Adrenal gland (tissue), 12 donors: ENCODE data around the gene JOSD2. TPM values are rescaled to one million over a fixed set of nuclear protein-coding genes. Genes with fewer than 3 reads are reported as not detected.

ENCODE experiments used
- DNase-seq, 7 donors: peaks; one replicate each; pipeline ENCODE4 v3.0.0-alpha.2; 2019 to 2020
- H3K27ac ChIP-seq, 5 donors: fragments of 200-600 bp; sonication (generic) in 4 of 5; 1 replicate in 3 of 5; 2 replicates in 2 of 5; pipeline versions ENCODE4 v1.5.1 to v1.8.0; 2016 to 2020; ENCODE audit warnings: mild to moderate bottlenecking in 1 of 5
- H3K27me3 ChIP-seq: fragments of 200-600 bp; 2 replicates; pipeline ENCODE4 v1.8.0; 2021
- H3K36me3 ChIP-seq, 2 donors: fragments of 200-600 bp; replicated peaks in 1 of 2; 1 replicate in 1 of 2; 2 replicates in 1 of 2; pipeline versions ENCODE4 v1.5.1 to v1.8.0; 2018 to 2022
- H3K4me1 ChIP-seq, 2 donors: fragments of 200-600 bp; replicated peaks in 1 of 2; 1 replicate in 1 of 2; 2 replicates in 1 of 2; pipeline versions ENCODE4 v1.5.1 to v1.8.0; 2018 to 2021
- H3K4me3 ChIP-seq, 4 donors: fragments of 200-600 bp; sonication (generic) in 3 of 4; one replicate each; pipeline ENCODE4 v1.5.1; 2016 to 2018
- H3K9me3 ChIP-seq, 3 donors: fragments of 200-600 bp; sonication (generic) in 1 of 3; replicated peaks in 1 of 3; 1 replicate in 2 of 3; 2 replicates in 1 of 3; pipeline versions ENCODE4 v1.5.1 to v1.8.0; 2016 to 2021
- CTCF ChIP-seq, 6 experiments: fragments of 450-650 bp in 4 of 6; fragments of 200-600 bp in 2 of 6; sonication (generic) in 1 of 6; IDR thresholded peaks; 1 replicate in 5 of 6; 2 replicates in 1 of 6; pipeline versions ENCODE4 v1.5.1 to v1.8.0; 2016 to 2021; ENCODE audit warnings: antibody characterized with exemption in 6 of 6, mild to moderate bottlenecking in 2 of 6, moderate library complexity in 1 of 6
- POLR2A ChIP-seq, 2 donors: fragments of 450-650 bp; IDR thresholded peaks; one replicate each; pipeline ENCODE4 v1.6.1; 2017; ENCODE audit warnings: antibody characterized with exemption in 2 of 2, mild to moderate bottlenecking in 2 of 2, moderate library complexity in 1 of 2
- WGBS, 4 donors: extraction: QIAGEN DNeasy Blood & Tissue Kit in 2 of 4; methylation state at CpG; one replicate each; pipeline versions ENCODE4 v1.1.5 to v1.1.7; 2013 to 2017; 5-methylcytosine and 5-hydroxymethylcytosine counted together
- intact Hi-C, 2 donors: fragments of 100-400 bp; cut with DNase I; formaldehyde crosslinking; loops; one replicate each; pipeline versions ENCODE4 v1.14.1 to v1.15.0; 2022 to 2023
- polyA plus RNA-seq, 3 donors: library from polyadenylated mRNA; stranded (reverse); fragments of 200-250 nt in 2 of 3; fragments of 350-450 nt in 1 of 3; fragmentation: Illumina TruSeq in 1 of 3; extraction: RNeasy Lipid Tissue Mini Kit (QIAGEN cat#74804) in 1 of 3; gene quantifications; one replicate each; pipeline ENCODE4 v1.2.3, GENCODE V29; 2013 to 2014
- total RNA-seq, 9 donors: library from RNA; depleted of rRNA in 4 of 9; stranded (reverse); fragments of >200 nt in 4 of 9; fragments of 120-200 nt in 1 of 9; fragmentation: NEBNext Ultra II Directional in 1 of 9; extraction: Animal tissue kit (Norgen Biotek cat#: 25700) in 1 of 9; gene quantifications; one replicate each; pipeline versions ENCODE4 v1.1.0 to v1.2.4, GENCODE V29; 2013 to 2023
- donor health status: healthy with polysubstance abuse.
- donor health status: Bipolar disorder and iron deficiency.
- donor health status: DM: yes; HTN: yes; CAD: no.
- donor health status: DM: no; HTN: no; CAD: no.
- donor health status: DM: no; HTN: no; CAD: no.
- donor health status: DM: yes; HTN: yes; CAD: no.

The JOSD2 gene
- total and polyA plus RNA-seq, 12 donors: 1.2 to 70.9 (median 36.6) TPM

GRCh38 chr19:50549059-50549926 lies 38.3 kb upstream of the JOSD2 start:
- Histone ChIP-seq H3K4me1 (no peaks in the 10 kb centered on the region), H3K27me3 (peaks cover 2% of the 10 kb centered on the region), H3K4me3 (no peak overlapping the region), H3K27ac (peak overlapping the region in 1 of 5 donors; percentile 34), H3K36me3 (no peaks in the 10 kb centered on the region), H3K9me3 (no peaks in the 10 kb centered on the region)
- intact Hi-C loops: no loop called here
- TF ChIP-seq POLR2A (IDR thresholded peaks at IDR 0.05) (no peak), CTCF (IDR thresholded peaks at IDR 0.05) (no peak)
- WGBS, 4 donors: 61 to 72% (median 70%) methylated on average over 20 to 22 of the region's 22 CpGs
- no peak for DNase-seq

- TF ChIP-seq CTCF (IDR thresholded peaks at IDR 0.05): no peak
- TF ChIP-seq POLR2A (IDR thresholded peaks at IDR 0.05): no peak
- H3K27ac ChIP-seq: peak overlapping the region in 1 of 5 donors; percentile 34
- H3K27me3 ChIP-seq: no peaks in the 10 kb centered on the region
- no peak overlapping the region for H3K4me3 ChIP-seq
- WGBS, 4 donors: 70 to 76% (median 75%) methylated on average over 5 to 45 of the region's 45 CpGs
- H3K9me3 ChIP-seq: no peaks in the 10 kb centered on the region
- no peaks in the 10 kb centered on the region for H3K36me3 ChIP-seq
- H3K4me1 ChIP-seq: no peaks in the 10 kb centered on the region
- intact Hi-C loops: no loop called here
- no peak for DNase-seq
Observed at GRCh38 chr19:50548191-50549058, 37.4 kb upstream of the JOSD2 start.

GRCh38 chr19:50547385-50548190 lies 36.6 kb upstream of the JOSD2 start:
- WGBS, 4 donors: 48 to 66% (median 60%) methylated on average over 7 to 18 of the region's 18 CpGs
- intact Hi-C loops: no loop called here
- no peaks in the 10 kb centered on the region for H3K9me3 ChIP-seq
- H3K27me3 ChIP-seq: no peaks in the 10 kb centered on the region
- no peaks in the 10 kb centered on the region for H3K36me3 ChIP-seq
- no peak for TF ChIP-seq CTCF (IDR thresholded peaks at IDR 0.05)
- TF ChIP-seq POLR2A (IDR thresholded peaks at IDR 0.05): no peak
- no peaks in the 10 kb centered on the region for H3K4me1 ChIP-seq
- H3K27ac ChIP-seq: no peak overlapping the region
- H3K4me3 ChIP-seq: no peak overlapping the region
- DNase-seq: no peak
